ENCODE measurements around the gene TMEM45B. TPM values are rescaled to one million over a fixed set of nuclear protein-coding genes. Genes with fewer than 3 reads are reported as not detected.

Gene TMEM45B
- total and polyA plus RNA-seq, 12 donors: 0.11 TPM; not detected in 11

Other genes starting within 250 kb of the TMEM45B start
- 10 to 100 TPM in 9 of 10 donors, 1 to 10 TPM in 1; 8.3 to 14.5 (median 12.1) TPM for gene NFRKB, start 79.7 kb downstream of the TMEM45B start, total RNA-seq
- 1 to 10 TPM; 5.0 to 6.5 TPM for gene NFRKB, start 79.7 kb downstream of the TMEM45B start, polyA plus RNA-seq
- 1 to 10 TPM; 2.9 to 5.4 (median 3.7) TPM for gene PRDM10, start 187.0 kb downstream of the TMEM45B start, total RNA-seq
- gene PRDM10, start 187.0 kb downstream of the TMEM45B start, polyA plus RNA-seq: 1 to 10 TPM in 1 of 2 donors, under 1 TPM in 1; 0.75 to 3.1 TPM